Thyroid gland (tissue), 4 donors: ENCODE measurements around the gene CHRND.

ENCODE experiments used
- POLR2A ChIP-seq, 2 donors: fragments of 450-650 bp; IDR thresholded peaks; one replicate each; pipeline ENCODE4 v1.6.1; 2017; ENCODE audit warnings: antibody characterized with exemption in 2 of 2, mild to moderate bottlenecking in 2 of 2, moderate library complexity in 1 of 2
- TF ChIP-seq, protein P1 (sequence below), 6 experiments: fragments of 200-600 bp in 3 of 6; fragments of 450-650 bp in 3 of 6; sonication (generic) in 3 of 6; IDR thresholded peaks; one replicate each; pipeline ENCODE4 v1.5.1; 2016 to 2019; ENCODE audit warnings: antibody characterized with exemption in 6 of 6, mild to moderate bottlenecking in 2 of 6, inconsistent platforms in 1 of 6, moderate library complexity in 1 of 6

DNA sequence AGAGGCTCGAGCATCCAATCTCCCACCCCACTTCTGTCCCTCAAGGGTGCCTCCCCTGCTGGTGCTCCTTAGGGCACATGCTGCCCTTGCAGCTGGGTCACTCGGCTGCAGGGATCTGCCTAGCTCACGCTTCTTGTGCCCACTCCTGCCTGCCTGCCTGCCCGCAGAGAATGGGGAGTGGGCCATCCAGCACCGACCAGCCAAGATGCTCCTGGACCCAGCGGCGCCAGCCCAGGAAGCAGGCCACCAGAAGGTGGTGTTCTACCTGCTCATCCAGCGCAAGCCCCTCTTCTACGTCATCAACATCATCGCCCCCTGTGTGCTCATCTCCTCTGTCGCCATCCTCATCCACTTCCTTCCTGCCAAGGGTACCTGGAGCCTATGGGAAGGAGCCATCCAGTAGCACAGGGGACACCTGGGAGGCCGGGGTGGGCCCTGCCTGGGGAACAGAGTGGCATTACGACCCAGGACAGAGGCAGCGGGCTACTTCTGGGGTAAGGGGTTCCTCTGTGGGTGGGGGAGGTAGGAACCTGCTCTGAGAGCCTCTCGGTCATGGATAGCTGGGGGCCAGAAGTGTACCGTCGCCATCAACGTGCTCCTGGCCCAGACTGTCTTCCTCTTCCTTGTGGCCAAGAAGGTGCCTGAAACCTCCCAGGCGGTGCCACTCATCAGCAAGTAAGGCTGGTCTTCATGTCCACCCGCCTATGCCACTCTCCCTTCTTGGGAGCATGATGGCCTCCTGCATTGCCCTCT, 16.9 kb downstream of the CHRND start:
- no peak for TF ChIP-seq POLR2A (IDR thresholded peaks at IDR 0.05)
- TF ChIP-seq, protein P1, sequence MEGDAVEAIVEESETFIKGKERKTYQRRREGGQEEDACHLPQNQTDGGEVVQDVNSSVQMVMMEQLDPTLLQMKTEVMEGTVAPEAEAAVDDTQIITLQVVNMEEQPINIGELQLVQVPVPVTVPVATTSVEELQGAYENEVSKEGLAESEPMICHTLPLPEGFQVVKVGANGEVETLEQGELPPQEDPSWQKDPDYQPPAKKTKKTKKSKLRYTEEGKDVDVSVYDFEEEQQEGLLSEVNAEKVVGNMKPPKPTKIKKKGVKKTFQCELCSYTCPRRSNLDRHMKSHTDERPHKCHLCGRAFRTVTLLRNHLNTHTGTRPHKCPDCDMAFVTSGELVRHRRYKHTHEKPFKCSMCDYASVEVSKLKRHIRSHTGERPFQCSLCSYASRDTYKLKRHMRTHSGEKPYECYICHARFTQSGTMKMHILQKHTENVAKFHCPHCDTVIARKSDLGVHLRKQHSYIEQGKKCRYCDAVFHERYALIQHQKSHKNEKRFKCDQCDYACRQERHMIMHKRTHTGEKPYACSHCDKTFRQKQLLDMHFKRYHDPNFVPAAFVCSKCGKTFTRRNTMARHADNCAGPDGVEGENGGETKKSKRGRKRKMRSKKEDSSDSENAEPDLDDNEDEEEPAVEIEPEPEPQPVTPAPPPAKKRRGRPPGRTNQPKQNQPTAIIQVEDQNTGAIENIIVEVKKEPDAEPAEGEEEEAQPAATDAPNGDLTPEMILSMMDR (IDR thresholded peaks at IDR 0.05) = no peak
